RPMI8226 (cell line): ENCODE measurements around the gene ADCY3.
A peak's percentile ranks its signal among the peaks of the same experiment; 100 is the strongest.

Source experiments
- DNase-seq: peaks from one replicate; pipeline ENCODE4 v3.0.0-alpha.2; 2015

The ADCY3 gene

GRCh38 chr2:24920098-24920808 lies at the start of gene ADCY3:
ADCY3 (minus strand) TSS chr2:24920237; CDS start chr2:24918987, 1,250 bp downstream.
- peak; percentile 81 for DNase-seq

- no peak for DNase-seq
Observed at GRCh38 chr2:24969784-24970183, 49.7 kb upstream of the ADCY3 start.

GRCh38 chr2:24961903-24962302 lies 41.9 kb upstream of the ADCY3 start:
- DNase-seq: no peak

GRCh38 chr2:24959761-24960160 lies 39.7 kb upstream of the ADCY3 start:
- DNase-seq: no peak

- no peak for DNase-seq
Observed at GRCh38 chr2:24958411-24958935, 38.4 kb upstream of the ADCY3 start.

GRCh38 chr2:24957976-24958375 lies 37.9 kb upstream of the ADCY3 start:
- DNase-seq: no peak

- no peak for DNase-seq
Observed at GRCh38 chr2:24957221-24957620, 37.2 kb upstream of the ADCY3 start.

GRCh38 chr2:24955921-24956320 lies 35.9 kb upstream of the ADCY3 start:
- no peak for DNase-seq

- no peak for DNase-seq
Observed at GRCh38 chr2:24955232-24955631, 35.2 kb upstream of the ADCY3 start.

- no peak for DNase-seq
Observed at GRCh38 chr2:24950102-24950501, 30.1 kb upstream of the ADCY3 start.

GRCh38 chr2:24948506-24948905 lies 28.5 kb upstream of the ADCY3 start:
- no peak for DNase-seq

- no peak for DNase-seq
Observed at GRCh38 chr2:24947561-24948157, 27.6 kb upstream of the ADCY3 start.

- no peak for DNase-seq
Observed at GRCh38 chr2:24945907-24946306, 25.9 kb upstream of the ADCY3 start.

GRCh38 chr2:24943427-24944053 lies 23.5 kb upstream of the ADCY3 start:
- DNase-seq: no peak

GRCh38 chr2:24939353-24939752 lies 19.3 kb upstream of the ADCY3 start:
- DNase-seq: no peak

GRCh38 chr2:24937236-24937635 lies 17.2 kb upstream of the ADCY3 start:
- DNase-seq: no peak

- no peak for DNase-seq
Observed at GRCh38 chr2:24935145-24935544, 15.1 kb upstream of the ADCY3 start.

- no peak for DNase-seq
Observed at GRCh38 chr2:24932715-24933114, 12.7 kb upstream of the ADCY3 start.

- peak; percentile 80 for DNase-seq
Observed at GRCh38 chr2:24930768-24931167, 10.7 kb upstream of the ADCY3 start.

- DNase-seq: no peak
Observed at GRCh38 chr2:24929230-24929629, 9.2 kb upstream of the ADCY3 start.

GRCh38 chr2:24928036-24928435 lies 8.0 kb upstream of the ADCY3 start:
- no peak for DNase-seq

GRCh38 chr2:24926602-24927252 lies 6.7 kb upstream of the ADCY3 start:
- DNase-seq: no peak

- no peak for DNase-seq
Observed at GRCh38 chr2:24926220-24926601, 6.2 kb upstream of the ADCY3 start.

- no peak for DNase-seq
Observed at GRCh38 chr2:24925815-24926214, 5.8 kb upstream of the ADCY3 start.
